Mammary epithelial cell (primary cell): ENCODE measurements around the gene RBPJL.

ENCODE experiments used
- EZH2 ChIP-seq: IDR thresholded peaks from 2 replicates; pipeline ENCODE4 v1.6.1; 2012; ENCODE audit warnings: low read length, inconsistent platforms, borderline replicate concordance
- TF ChIP-seq, protein P1 (sequence below), 2 donors: IDR thresholded peaks in 1 of 2; conservative IDR thresholded peaks in 1 of 2; 2 replicates each; pipeline ENCODE4 v1.5.1; 2011 to 2012; ENCODE audit warnings: inconsistent platforms in 2 of 2, low read length in 2 of 2, mild to moderate bottlenecking in 2 of 2, control low read depth in 1 of 2, low read depth in 1 of 2; ENCODE audit not compliant: insufficient read depth in 1 of 2; ENCODE audit errors: extremely low read depth in 1 of 2

GRCh38 chr20:45343532-45344167, 37.0 kb downstream of the RBPJL start:
- TF ChIP-seq, protein P1, sequence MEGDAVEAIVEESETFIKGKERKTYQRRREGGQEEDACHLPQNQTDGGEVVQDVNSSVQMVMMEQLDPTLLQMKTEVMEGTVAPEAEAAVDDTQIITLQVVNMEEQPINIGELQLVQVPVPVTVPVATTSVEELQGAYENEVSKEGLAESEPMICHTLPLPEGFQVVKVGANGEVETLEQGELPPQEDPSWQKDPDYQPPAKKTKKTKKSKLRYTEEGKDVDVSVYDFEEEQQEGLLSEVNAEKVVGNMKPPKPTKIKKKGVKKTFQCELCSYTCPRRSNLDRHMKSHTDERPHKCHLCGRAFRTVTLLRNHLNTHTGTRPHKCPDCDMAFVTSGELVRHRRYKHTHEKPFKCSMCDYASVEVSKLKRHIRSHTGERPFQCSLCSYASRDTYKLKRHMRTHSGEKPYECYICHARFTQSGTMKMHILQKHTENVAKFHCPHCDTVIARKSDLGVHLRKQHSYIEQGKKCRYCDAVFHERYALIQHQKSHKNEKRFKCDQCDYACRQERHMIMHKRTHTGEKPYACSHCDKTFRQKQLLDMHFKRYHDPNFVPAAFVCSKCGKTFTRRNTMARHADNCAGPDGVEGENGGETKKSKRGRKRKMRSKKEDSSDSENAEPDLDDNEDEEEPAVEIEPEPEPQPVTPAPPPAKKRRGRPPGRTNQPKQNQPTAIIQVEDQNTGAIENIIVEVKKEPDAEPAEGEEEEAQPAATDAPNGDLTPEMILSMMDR (conservative IDR thresholded peaks at IDR 0.05 in 1 of 2, IDR thresholded peaks at IDR 0.05 in 1 of 2; ENCODE audit: extremely low read depth in 1 of 2, insufficient read depth in 1 of 2, low read depth in 1 of 2, low read length in 2 of 2), result no peak
- no peak for TF ChIP-seq EZH2
